GM10847 (cell line): Measurements from ENCODE around the gene FMN1.

ENCODE experiments used
- POLR2A ChIP-seq: IDR thresholded peaks from 2 replicates; pipeline ENCODE4 v1.6.1; 2011; ENCODE audit not compliant: insufficient read length; ENCODE audit errors: extremely low read depth

FMN1 gene

GRCh38 chr15:33104212-33104611 is 90.3 kb downstream of the FMN1 start:
- no peak for TF ChIP-seq POLR2A

- no peak for TF ChIP-seq POLR2A
Measured at GRCh38 chr15:33101036-33101435, 93.5 kb downstream of the FMN1 start.

- no peak for TF ChIP-seq POLR2A
Measured at GRCh38 chr15:33100314-33100713, 94.2 kb downstream of the FMN1 start.

- TF ChIP-seq POLR2A = no peak
Measured at GRCh38 chr15:33099739-33100138, 94.8 kb downstream of the FMN1 start.

GRCh38 chr15:33099213-33099612 is 95.3 kb downstream of the FMN1 start:
- no peak for TF ChIP-seq POLR2A

- TF ChIP-seq POLR2A = no peak
Measured at GRCh38 chr15:33098094-33099058, 96.1 kb downstream of the FMN1 start.

- TF ChIP-seq POLR2A = no peak
Measured at GRCh38 chr15:33096134-33096533, 98.4 kb downstream of the FMN1 start.

GRCh38 chr15:33095641-33096040 is 98.9 kb downstream of the FMN1 start:
- TF ChIP-seq POLR2A = no peak

GRCh38 chr15:33094336-33094735 is 100.2 kb downstream of the FMN1 start:
- no peak for TF ChIP-seq POLR2A

- no peak for TF ChIP-seq POLR2A
Measured at GRCh38 chr15:33093222-33093621, 101.3 kb downstream of the FMN1 start.

GRCh38 chr15:33091983-33092693 is 102.4 kb downstream of the FMN1 start:
- no peak for TF ChIP-seq POLR2A

- no peak for TF ChIP-seq POLR2A
Measured at GRCh38 chr15:33089878-33090757, 104.4 kb downstream of the FMN1 start.

- no peak for TF ChIP-seq POLR2A
Measured at GRCh38 chr15:33089165-33089877, 105.2 kb downstream of the FMN1 start.

- no peak for TF ChIP-seq POLR2A
Measured at GRCh38 chr15:33086500-33087121, 107.9 kb downstream of the FMN1 start.
